DND-41 (cell line): ENCODE results near the gene TUBA1B.

Experiments used
- EZH2 ChIP-seq: IDR thresholded peaks from 3 replicates; pipeline ENCODE4 v1.6.1; 2012; ENCODE audit warnings: borderline replicate concordance, low read depth, mild to moderate bottlenecking, moderate library complexity, low read length, inconsistent platforms; ENCODE audit not compliant: severe bottlenecking
- TF ChIP-seq, protein P1 (sequence below): IDR thresholded peaks from 2 replicates; pipeline ENCODE4 v1.5.1; 2012; ENCODE audit warnings: borderline replicate concordance, low read length, moderate library complexity, mild to moderate bottlenecking; ENCODE audit not compliant: poor library complexity, severe bottlenecking; ENCODE audit errors: extremely low read depth

DNA sequence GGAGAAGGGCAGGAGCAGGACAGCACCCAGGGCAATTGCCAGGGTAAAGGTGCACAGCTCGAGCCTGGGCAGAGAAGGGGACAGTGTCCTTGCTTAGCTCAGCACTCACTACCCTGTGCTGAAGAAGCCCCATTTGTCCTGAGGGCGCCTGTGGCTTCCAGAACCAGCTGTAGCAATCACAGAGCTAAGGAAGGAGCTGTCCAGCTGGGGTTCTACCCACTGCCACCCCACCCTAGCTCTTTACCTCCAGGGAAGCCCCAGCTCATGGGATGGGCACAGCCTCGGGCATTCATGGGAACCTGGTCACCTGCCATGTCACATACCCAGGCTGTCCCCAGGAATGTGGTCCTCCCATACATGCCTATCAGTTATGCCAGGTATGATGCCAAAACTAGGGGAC, 26.4 kb downstream of the TUBA1B start:
- TF ChIP-seq, protein P1, sequence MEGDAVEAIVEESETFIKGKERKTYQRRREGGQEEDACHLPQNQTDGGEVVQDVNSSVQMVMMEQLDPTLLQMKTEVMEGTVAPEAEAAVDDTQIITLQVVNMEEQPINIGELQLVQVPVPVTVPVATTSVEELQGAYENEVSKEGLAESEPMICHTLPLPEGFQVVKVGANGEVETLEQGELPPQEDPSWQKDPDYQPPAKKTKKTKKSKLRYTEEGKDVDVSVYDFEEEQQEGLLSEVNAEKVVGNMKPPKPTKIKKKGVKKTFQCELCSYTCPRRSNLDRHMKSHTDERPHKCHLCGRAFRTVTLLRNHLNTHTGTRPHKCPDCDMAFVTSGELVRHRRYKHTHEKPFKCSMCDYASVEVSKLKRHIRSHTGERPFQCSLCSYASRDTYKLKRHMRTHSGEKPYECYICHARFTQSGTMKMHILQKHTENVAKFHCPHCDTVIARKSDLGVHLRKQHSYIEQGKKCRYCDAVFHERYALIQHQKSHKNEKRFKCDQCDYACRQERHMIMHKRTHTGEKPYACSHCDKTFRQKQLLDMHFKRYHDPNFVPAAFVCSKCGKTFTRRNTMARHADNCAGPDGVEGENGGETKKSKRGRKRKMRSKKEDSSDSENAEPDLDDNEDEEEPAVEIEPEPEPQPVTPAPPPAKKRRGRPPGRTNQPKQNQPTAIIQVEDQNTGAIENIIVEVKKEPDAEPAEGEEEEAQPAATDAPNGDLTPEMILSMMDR = no peak
- TF ChIP-seq EZH2 = no peak
